Kidney (tissue), 14 donors: ENCODE results near the gene HPCA. TPM values are rescaled to one million over a fixed set of nuclear protein-coding genes. Genes with fewer than 3 reads are reported as not detected.

Source experiments
- DNase-seq, 5 donors: peaks; one replicate each; pipeline ENCODE4 v3.0.0-alpha.2; 2013 to 2020
- FAIRE-seq: peaks from 2 replicates; lab custom pipeline; 2012; peaks lifted over from hg19 to GRCh38; lab: Jason Lieb, UNC
- H3K27ac ChIP-seq, 2 donors: one replicate each; pipeline ENCODE4 v1.7.0; 2013; ENCODE audit warnings: low read depth in 2 of 2, low read length in 2 of 2, inconsistent platforms in 1 of 2
- H3K27me3 ChIP-seq: one replicate; pipeline ENCODE4 v1.7.1; 2013; ENCODE audit warnings: low read length, inconsistent platforms; ENCODE audit not compliant: control insufficient read depth, insufficient read depth
- H3K36me3 ChIP-seq, 3 donors: one replicate each; pipeline versions ENCODE4 v1.7.0 to v1.7.1; 2013; ENCODE audit warnings: low read length in 3 of 3, control low read depth in 1 of 3, inconsistent platforms in 1 of 3; ENCODE audit not compliant: insufficient read depth in 3 of 3, control insufficient read depth in 2 of 3
- H3K4me1 ChIP-seq, 3 donors: one replicate each; pipeline versions ENCODE4 v1.7.0 to v1.7.1; 2013; ENCODE audit warnings: low read length in 3 of 3, inconsistent platforms in 1 of 3, low read depth in 1 of 3; ENCODE audit not compliant: control insufficient read depth in 2 of 3, insufficient read depth in 2 of 3
- H3K4me3 ChIP-seq, 3 donors: one replicate each; pipeline versions ENCODE4 v1.7.0 to v1.8.1; 2013; ENCODE audit warnings: low read length in 3 of 3, control low read depth in 1 of 3, inconsistent platforms in 1 of 3
- H3K9ac ChIP-seq, 3 donors: one replicate each; pipeline versions ENCODE4 v1.7.0 to v1.7.1; 2013; ENCODE audit warnings: low read length in 3 of 3, control low read depth in 1 of 3, inconsistent platforms in 1 of 3
- H3K9me3 ChIP-seq, 3 donors: one replicate each; pipeline versions ENCODE4 v1.7.0 to v1.7.1; 2013; ENCODE audit warnings: low read length in 3 of 3, control low read depth in 1 of 3, inconsistent platforms in 1 of 3; ENCODE audit not compliant: control insufficient read depth in 2 of 3, insufficient read depth in 1 of 3
- intact Hi-C: fragments of 100-400 bp; cut with DNase I; formaldehyde crosslinking; loops from one replicate; pipeline ENCODE4 v1.11.1; 2022
- polyA plus RNA-seq: library from polyadenylated mRNA; stranded (reverse); fragments of 350-450 nt; fragmentation: Illumina TruSeq; extraction: RNeasy Lipid Tissue Mini Kit (QIAGEN cat#74804); gene quantifications from one replicate; pipeline ENCODE4 v1.2.3, GENCODE V29; 2014; ENCODE audit warnings: low read depth, low replicate concordance; ENCODE audit not compliant: insufficient read depth
- total RNA-seq: library from RNA; stranded (reverse); fragmentation: NEBNext Ultra II Directional; extraction: Animal tissue kit (Norgen Biotek cat#: 25700); gene quantifications from one replicate; pipeline ENCODE4 v1.2.1, GENCODE V29; 2021
- TF ChIP-seq, protein P1 (sequence below): IDR thresholded peaks from 3 replicates; pipeline ENCODE4 v1.5.1; 2012; ENCODE audit warnings: mild to moderate bottlenecking, moderate library complexity, borderline replicate concordance; ENCODE audit not compliant: insufficient read depth; ENCODE audit errors: extremely low read depth
- donor health status: control.
- donor health status: control.
- donor health status: control.
- donor health status: control.
- donor health status: control.
- donor health status: DM: yes; HTN: yes; CAD: no.
- donor health status: Normal renal cell carcinoma (clear cell type).

The HPCA gene
- total and polyA plus RNA-seq, 2 donors from 2014 or later, result 0.28 to 1.2 TPM

DNA sequence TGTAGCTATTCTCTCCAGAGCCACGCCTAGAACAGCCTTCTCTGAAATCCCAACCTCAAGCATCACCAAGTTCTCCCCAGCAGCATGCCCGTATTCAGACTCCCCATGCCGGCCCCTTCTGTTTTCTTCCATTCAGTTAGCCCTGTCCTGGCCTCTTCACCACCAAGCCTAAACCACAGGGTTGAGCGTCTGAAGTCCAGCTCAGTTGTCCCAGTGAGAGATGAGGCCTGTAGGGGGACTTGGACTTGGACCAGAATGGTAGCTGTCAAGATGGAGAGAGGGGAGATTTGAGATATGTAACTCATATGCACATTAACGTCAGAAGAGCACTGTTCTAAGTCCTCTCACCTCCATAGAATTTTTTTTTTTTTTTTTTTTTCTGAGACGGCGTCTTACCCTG, 20.4 kb downstream of the HPCA start:
- H3K4me1 ChIP-seq, result peaks cover 0 to under 1% (median 0%) of the 10 kb centered on the region in 3 donors
- no peaks in the 10 kb centered on the region for H3K9me3 ChIP-seq
- no peaks in the 10 kb centered on the region for H3K36me3 ChIP-seq
- intact Hi-C loops, result no loop called here
- TF ChIP-seq, protein P1, sequence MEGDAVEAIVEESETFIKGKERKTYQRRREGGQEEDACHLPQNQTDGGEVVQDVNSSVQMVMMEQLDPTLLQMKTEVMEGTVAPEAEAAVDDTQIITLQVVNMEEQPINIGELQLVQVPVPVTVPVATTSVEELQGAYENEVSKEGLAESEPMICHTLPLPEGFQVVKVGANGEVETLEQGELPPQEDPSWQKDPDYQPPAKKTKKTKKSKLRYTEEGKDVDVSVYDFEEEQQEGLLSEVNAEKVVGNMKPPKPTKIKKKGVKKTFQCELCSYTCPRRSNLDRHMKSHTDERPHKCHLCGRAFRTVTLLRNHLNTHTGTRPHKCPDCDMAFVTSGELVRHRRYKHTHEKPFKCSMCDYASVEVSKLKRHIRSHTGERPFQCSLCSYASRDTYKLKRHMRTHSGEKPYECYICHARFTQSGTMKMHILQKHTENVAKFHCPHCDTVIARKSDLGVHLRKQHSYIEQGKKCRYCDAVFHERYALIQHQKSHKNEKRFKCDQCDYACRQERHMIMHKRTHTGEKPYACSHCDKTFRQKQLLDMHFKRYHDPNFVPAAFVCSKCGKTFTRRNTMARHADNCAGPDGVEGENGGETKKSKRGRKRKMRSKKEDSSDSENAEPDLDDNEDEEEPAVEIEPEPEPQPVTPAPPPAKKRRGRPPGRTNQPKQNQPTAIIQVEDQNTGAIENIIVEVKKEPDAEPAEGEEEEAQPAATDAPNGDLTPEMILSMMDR, result no peak
- H3K27me3 ChIP-seq, result no peaks in the 10 kb centered on the region
- no peak overlapping the region for H3K4me3 ChIP-seq
- no peak overlapping the region for H3K27ac ChIP-seq
- DNase-seq (no peak), FAIRE-seq (no peak)
- H3K9ac ChIP-seq, result no peak overlapping the region

DNA sequence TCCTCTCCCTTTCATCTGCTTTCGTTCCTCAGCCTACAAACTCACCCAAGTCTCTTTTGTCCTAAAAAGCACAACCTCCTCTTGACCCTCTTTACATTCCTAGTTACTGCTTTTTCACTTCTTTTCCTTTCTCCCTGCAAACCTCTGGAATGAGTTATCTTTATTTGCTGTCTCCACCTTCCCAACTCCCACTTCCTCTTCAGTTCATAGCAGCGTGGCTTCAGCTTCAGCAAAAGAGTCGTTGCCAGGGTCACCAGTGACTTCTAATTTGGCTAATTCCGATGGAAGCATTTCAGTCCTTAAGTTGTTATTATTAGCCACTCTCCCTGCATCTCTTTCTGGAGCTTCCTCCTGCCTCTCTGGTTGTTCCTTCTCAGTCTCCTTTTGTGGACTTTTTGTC, 21.1 kb downstream of the HPCA start:
- Histone ChIP-seq H3K9ac (no peak overlapping the region), H3K27me3 (no peaks in the 10 kb centered on the region), H3K36me3 (no peaks in the 10 kb centered on the region), H3K27ac (no peak overlapping the region), H3K4me3 (no peak overlapping the region), H3K4me1 (no peaks in the 10 kb centered on the region), H3K9me3 (no peaks in the 10 kb centered on the region)
- TF ChIP-seq, protein P1, result no peak
- DNase-seq, result peak in 3 of 5 donors; percentile 44 to 84 (median 76)
- intact Hi-C loops, result no loop called here
- FAIRE-seq, result no peak

DNA sequence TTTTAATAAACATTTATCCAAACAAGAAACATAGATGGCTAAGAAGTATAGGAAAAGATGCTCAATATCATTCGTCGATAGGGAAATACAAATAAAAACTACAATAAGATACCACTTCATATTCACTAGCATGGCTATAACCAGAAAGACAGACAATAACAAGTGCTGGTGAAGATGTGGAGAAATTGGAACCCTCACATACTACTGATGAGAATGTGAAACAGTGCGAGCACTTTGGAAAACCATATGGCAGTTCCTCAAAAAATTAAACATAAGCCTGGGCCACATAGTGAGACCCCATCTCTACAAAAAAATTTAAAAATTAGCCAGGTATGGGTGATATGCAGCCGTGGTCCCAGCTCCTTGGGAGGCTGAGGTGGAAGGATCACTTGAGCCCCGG, 24.0 kb downstream of the HPCA start:
- Histone ChIP-seq H3K36me3 (no peaks in the 10 kb centered on the region), H3K27ac (no peak overlapping the region), H3K9ac (no peak overlapping the region), H3K9me3 (peaks cover 0 to 3% (median 0%) of the 10 kb centered on the region in 3 donors), H3K4me3 (no peak overlapping the region), H3K4me1 (no peaks in the 10 kb centered on the region), H3K27me3 (no peaks in the 10 kb centered on the region)
- no peak for FAIRE-seq
- intact Hi-C loops, result no loop called here
- no peak for DNase-seq
- TF ChIP-seq, protein P1, result no peak
